Ascending aorta (tissue), 2 donors: Measurements from ENCODE around the gene ADRM1. TPM values are rescaled to one million over a fixed set of nuclear protein-coding genes. Genes with fewer than 3 reads are reported as not detected.

Experiments
- DNase-seq, 2 donors: peaks; one replicate each; pipeline ENCODE4 v3.0.0-alpha.2; 2019; ENCODE audit warnings: low spot score in 2 of 2
- H3K27ac ChIP-seq, 2 donors: fragments of 200-600 bp; sonication (generic); one replicate each; pipeline ENCODE4 v1.5.1; 2016 to 2017; ENCODE audit warnings: mild to moderate bottlenecking in 1 of 2
- H3K27me3 ChIP-seq: fragments of 200-600 bp; sonication (generic); one replicate; pipeline ENCODE4 v1.5.1; 2017
- H3K36me3 ChIP-seq, 2 donors: fragments of 200-600 bp; sonication (generic); one replicate each; pipeline ENCODE4 v1.5.1; 2016
- H3K4me1 ChIP-seq, 2 donors: fragments of 200-600 bp; sonication (generic); one replicate each; pipeline ENCODE4 v1.5.1; 2016 to 2017; ENCODE audit warnings: mild to moderate bottlenecking in 1 of 2
- H3K4me3 ChIP-seq, 2 donors: fragments of 200-600 bp; sonication (generic); one replicate each; pipeline ENCODE4 v1.5.1; 2016 to 2017; ENCODE audit warnings: mild to moderate bottlenecking in 1 of 2
- H3K9me3 ChIP-seq, 2 donors: fragments of 200-600 bp; sonication (generic); one replicate each; pipeline ENCODE4 v1.5.1; 2016
- intact Hi-C: fragments of 100-400 bp; cut with DNase I; formaldehyde crosslinking; loops from one replicate; pipeline ENCODE4 v1.15.1; 2023
- total RNA-seq: library from RNA; depleted of rRNA; stranded (reverse); fragments of >200 nt; gene quantifications from one replicate; pipeline ENCODE4 v1.1.0, GENCODE V29; 2016
- TF ChIP-seq, protein P1 (sequence below), 3 experiments: fragments of 200-600 bp in 2 of 3; fragments of 450-650 bp in 1 of 3; sonication (generic) in 2 of 3; IDR thresholded peaks; one replicate each; pipeline ENCODE4 v1.5.1; 2016 to 2019; ENCODE audit warnings: antibody characterized with exemption in 3 of 3, mild to moderate bottlenecking in 1 of 3, moderate library complexity in 1 of 3

ADRM1 gene
- total RNA-seq, 1 donor from 2014 or later: 236 TPM

DNA sequence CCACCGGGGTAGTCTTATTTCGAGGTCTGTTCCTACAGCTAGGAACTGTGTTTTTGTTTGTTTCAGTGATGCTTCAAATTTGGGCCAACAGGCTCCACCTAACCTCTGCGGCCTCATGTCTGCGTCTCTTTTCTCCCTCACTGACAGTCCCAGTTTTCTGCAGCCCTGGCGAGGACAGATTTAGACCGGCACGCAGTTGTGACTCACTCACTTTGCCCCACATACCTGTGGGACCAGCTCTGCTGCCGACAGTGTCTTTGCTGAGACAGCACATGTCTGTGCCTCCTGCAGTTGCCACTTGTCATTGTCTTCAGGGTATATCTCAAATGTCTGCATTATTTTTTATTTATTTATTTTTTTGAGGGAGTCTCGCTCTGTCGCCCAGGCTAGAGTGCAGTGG lies 35.3 kb upstream of the ADRM1 start:
- H3K9me3 ChIP-seq: no peaks in the 10 kb centered on the region
- no peaks in the 10 kb centered on the region for H3K4me1 ChIP-seq
- no peak overlapping the region for H3K4me3 ChIP-seq
- H3K27me3 ChIP-seq: no peaks in the 10 kb centered on the region
- TF ChIP-seq, protein P1, sequence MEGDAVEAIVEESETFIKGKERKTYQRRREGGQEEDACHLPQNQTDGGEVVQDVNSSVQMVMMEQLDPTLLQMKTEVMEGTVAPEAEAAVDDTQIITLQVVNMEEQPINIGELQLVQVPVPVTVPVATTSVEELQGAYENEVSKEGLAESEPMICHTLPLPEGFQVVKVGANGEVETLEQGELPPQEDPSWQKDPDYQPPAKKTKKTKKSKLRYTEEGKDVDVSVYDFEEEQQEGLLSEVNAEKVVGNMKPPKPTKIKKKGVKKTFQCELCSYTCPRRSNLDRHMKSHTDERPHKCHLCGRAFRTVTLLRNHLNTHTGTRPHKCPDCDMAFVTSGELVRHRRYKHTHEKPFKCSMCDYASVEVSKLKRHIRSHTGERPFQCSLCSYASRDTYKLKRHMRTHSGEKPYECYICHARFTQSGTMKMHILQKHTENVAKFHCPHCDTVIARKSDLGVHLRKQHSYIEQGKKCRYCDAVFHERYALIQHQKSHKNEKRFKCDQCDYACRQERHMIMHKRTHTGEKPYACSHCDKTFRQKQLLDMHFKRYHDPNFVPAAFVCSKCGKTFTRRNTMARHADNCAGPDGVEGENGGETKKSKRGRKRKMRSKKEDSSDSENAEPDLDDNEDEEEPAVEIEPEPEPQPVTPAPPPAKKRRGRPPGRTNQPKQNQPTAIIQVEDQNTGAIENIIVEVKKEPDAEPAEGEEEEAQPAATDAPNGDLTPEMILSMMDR (IDR thresholded peaks at IDR 0.05): no peak
- intact Hi-C loops: no loop called here
- H3K27ac ChIP-seq: no peak overlapping the region
- H3K36me3 ChIP-seq: peaks cover 48 to 64% of the 10 kb centered on the region in 2 donors
- no peak for DNase-seq

DNA sequence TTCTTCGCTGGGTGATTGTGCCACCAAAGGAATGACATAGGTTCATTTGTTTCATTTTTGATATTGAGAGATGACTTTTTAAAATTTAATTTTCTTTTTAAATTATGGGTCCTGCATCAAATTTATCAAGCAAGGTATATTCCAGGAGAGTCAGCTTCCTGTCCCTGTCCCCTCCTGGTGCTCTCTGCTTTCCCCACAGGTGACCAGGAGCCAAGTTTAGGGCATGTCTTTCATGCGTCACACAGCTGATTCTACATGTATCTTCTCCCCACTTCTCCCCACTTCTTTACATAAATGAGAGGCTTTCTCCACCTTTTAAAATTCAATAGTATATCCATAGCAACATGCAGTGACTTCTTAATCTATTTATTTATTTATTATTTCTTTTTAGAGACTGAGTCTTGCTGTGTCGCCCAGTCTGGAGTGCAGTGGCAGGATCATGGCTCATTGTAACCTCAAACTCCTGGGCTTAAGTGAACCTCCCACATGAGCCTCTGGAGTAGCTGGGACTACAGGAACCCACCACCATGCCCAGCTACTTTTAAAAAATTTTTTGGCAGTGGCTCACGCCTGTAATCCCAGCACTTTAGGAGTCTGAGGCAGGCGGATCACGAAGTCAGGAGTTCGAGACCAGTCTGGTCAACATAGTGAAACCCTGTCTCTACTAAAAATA lies 34.4 kb upstream of the ADRM1 start:
- no peak overlapping the region for H3K4me3 ChIP-seq
- TF ChIP-seq, protein P1 (IDR thresholded peaks at IDR 0.05): no peak
- H3K27ac ChIP-seq: no peak overlapping the region
- no peak for DNase-seq
- H3K4me1 ChIP-seq: no peaks in the 10 kb centered on the region
- H3K36me3 ChIP-seq: peaks cover 49 to 64% of the 10 kb centered on the region in 2 donors
- intact Hi-C loops: no loop called here
- no peaks in the 10 kb centered on the region for H3K9me3 ChIP-seq
- H3K27me3 ChIP-seq: no peaks in the 10 kb centered on the region

DNA sequence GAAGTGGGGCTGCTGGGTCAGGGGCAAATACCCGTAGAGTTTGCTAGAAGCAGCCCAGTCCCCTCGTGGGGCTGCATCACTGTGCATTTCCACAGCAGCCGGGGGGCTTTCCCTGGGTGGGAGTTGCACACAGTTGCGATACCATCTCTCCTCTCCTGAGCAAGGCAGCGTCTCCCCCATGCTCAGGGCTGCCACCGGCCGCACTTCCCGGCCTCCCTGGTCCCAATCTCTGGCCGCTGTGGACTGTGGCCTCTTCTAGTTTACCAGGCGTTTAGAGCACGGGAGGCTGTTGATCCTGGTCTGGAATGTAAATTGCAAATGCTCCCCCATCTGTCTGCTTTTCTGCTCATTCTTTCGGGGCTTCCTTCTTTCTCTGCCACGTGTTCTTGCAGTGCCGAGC lies 33.4 kb upstream of the ADRM1 start:
- H3K27me3 ChIP-seq: no peaks in the 10 kb centered on the region
- no peaks in the 10 kb centered on the region for H3K4me1 ChIP-seq
- H3K9me3 ChIP-seq: no peaks in the 10 kb centered on the region
- H3K36me3 ChIP-seq: peaks cover 49 to 64% of the 10 kb centered on the region in 2 donors
- intact Hi-C loops: no loop called here
- no peak overlapping the region for H3K4me3 ChIP-seq
- TF ChIP-seq, protein P1 (IDR thresholded peaks at IDR 0.05): no peak
- H3K27ac ChIP-seq: no peak overlapping the region
- DNase-seq: no peak

DNA sequence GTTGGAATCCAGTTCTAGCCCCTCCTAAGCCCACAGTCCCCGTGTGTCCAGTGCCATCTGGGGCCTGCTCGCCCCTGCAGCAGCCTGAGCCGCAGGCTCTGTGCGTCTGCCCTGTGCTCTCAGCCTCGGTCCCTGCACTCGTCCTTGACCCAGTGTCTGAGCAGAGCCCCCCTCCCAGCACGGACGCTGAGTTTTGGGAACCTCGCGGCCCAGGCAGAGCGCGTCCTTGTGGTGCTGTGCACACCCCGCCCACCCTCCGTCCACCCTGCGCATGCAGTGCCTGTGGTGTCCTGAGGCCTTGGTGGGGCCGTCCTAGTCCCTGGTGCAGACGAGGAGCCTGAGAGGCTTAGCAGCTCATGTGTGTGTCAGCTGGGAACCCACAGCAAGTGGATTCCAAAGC lies 32.9 kb upstream of the ADRM1 start:
- Histone ChIP-seq H3K4me1 (no peaks in the 10 kb centered on the region), H3K9me3 (no peaks in the 10 kb centered on the region), H3K4me3 (no peak overlapping the region), H3K27ac (no peak overlapping the region), H3K27me3 (no peaks in the 10 kb centered on the region), H3K36me3 (peaks cover 44 to 63% of the 10 kb centered on the region in 2 donors)
- intact Hi-C loops: no loop called here
- TF ChIP-seq, protein P1 (IDR thresholded peaks at IDR 0.05): no peak
- no peak for DNase-seq

DNA sequence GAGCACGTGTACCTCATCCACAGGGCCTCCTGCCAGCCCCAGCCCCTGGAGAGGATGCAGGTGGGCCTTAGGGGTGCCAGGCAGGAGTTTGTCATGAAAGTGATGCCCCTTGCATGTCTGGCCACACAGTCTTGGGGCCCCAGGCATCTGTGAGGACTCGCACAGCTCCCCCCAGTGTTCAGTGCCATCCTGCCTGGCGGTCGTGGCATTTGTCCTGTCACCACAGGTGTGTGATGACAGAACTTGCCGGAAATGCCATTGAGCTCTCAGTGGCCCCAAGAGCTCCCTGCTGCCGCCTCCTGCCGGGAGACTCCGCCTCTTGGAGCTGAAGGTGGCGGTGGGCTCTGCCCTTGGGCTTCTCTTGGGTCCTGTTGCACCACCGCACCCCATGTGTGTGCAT lies 30.6 kb upstream of the ADRM1 start:
- H3K9me3 ChIP-seq: no peaks in the 10 kb centered on the region
- peaks cover 46 to 57% of the 10 kb centered on the region in 2 donors for H3K36me3 ChIP-seq
- intact Hi-C loops: no loop called here
- H3K4me3 ChIP-seq: no peak overlapping the region
- TF ChIP-seq, protein P1 (IDR thresholded peaks at IDR 0.05): no peak
- H3K27ac ChIP-seq: no peak overlapping the region
- no peaks in the 10 kb centered on the region for H3K27me3 ChIP-seq
- no peaks in the 10 kb centered on the region for H3K4me1 ChIP-seq
- no peak for DNase-seq

DNA sequence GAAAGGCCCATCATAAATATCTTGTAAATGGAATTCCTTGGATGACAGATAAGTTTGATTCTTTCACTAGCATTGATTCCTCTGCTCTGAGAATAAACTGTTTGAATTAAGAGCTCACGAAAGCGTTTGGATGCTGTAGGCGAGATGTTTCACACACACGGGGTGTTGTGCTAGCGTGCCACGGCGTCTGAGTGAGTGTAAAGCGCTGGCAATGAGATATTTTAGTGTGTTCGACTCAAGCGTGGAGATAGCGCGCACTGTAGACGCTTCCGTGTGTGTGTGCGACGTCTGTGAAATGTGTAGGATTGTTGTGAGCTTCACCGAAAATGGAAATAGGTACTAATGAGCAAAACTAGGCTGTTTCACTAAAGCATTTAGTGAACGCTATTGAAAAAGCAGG lies 29.4 kb upstream of the ADRM1 start:
- intact Hi-C loops: no loop called here
- H3K9me3 ChIP-seq: no peaks in the 10 kb centered on the region
- H3K36me3 ChIP-seq: peaks cover 46 to 54% of the 10 kb centered on the region in 2 donors
- H3K4me3 ChIP-seq: no peak overlapping the region
- no peaks in the 10 kb centered on the region for H3K4me1 ChIP-seq
- H3K27ac ChIP-seq: no peak overlapping the region
- TF ChIP-seq, protein P1 (IDR thresholded peaks at IDR 0.05): no peak
- no peaks in the 10 kb centered on the region for H3K27me3 ChIP-seq
- no peak for DNase-seq
